UCSD-AML1 (cell line): ENCODE results near the gene QRFP.
"Not testable (repeated sequence)": the region's sequence is repeated elsewhere in the genome, so short reads cannot be mapped to it uniquely, and the experiment has no call there.

Experiments used
- DNase-seq: peaks from one replicate; lab custom pipeline; 2025; ENCODE audit not compliant: unreplicated experiment; lab: John Stamatoyannopoulos, UW

Gene QRFP

GRCh38 chr9:130920233-130920632 lies 23.6 kb upstream of the QRFP start:
- DNase-seq = no peak

DNA sequence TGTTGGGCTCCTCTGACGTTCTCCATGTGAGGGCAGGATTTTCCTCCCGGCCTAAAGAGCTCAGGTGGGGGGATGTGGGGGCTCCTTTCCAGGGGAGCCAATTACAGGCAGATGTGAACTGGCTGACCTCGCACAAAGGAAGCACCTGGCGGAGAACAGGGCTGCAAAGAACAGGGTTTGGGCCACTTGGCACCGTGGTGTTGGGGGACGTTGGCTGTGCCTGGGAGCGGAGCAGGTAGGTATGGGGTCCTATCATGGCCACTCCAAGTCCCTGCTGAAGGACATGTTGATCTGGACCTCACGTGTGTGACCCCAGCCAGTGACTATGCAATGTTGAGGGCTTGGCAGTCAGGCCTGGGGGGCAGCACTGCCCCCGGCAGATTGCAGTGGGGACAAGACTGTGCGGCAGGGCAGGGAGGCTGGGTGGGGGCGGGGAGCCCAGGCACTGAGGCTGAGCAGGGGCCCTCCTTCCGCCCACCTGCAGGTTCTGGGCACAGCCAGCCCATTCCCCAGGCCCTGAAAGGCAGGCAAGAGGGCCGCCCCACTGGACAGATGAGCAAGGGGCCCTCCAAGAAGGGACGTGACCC lies 23.0 kb upstream of the QRFP start:
- DNase-seq = no peak

DNA sequence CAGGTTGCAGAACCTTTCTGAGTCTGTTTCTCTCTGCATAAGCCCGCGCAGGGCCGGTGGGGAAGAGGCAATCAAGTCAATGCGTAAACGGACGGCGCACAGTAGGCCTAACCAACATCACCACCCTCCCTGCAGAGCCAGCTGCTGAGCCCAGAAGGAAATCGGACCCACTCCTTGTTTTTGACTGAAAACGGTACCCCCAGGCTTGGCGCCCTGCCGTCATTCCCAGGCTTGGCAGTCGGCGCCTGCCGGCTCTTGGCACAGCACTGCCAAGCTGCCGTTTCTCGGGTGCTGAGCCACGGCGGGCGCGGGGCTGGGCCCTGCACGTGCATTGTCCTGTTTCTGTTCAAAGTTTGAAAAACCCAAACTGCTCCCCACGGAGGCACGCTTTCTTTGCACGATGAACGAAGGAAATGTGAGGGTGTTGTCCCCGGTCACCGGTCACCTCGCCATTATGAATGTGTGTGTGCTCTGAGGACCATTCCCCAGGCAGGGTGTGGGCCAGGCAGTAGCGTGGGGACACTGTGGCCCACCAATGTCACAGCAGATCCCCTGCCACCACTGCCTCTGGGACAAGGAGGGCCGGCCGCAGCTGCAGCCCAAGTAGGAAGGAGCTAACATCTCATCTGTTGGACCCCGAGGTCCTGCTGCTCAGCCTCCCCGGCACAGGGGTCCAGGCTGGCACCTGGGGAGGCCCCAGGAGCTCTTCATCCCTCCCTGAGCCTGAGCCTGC lies 22.4 kb upstream of the QRFP start:
- no peak for DNase-seq

DNA sequence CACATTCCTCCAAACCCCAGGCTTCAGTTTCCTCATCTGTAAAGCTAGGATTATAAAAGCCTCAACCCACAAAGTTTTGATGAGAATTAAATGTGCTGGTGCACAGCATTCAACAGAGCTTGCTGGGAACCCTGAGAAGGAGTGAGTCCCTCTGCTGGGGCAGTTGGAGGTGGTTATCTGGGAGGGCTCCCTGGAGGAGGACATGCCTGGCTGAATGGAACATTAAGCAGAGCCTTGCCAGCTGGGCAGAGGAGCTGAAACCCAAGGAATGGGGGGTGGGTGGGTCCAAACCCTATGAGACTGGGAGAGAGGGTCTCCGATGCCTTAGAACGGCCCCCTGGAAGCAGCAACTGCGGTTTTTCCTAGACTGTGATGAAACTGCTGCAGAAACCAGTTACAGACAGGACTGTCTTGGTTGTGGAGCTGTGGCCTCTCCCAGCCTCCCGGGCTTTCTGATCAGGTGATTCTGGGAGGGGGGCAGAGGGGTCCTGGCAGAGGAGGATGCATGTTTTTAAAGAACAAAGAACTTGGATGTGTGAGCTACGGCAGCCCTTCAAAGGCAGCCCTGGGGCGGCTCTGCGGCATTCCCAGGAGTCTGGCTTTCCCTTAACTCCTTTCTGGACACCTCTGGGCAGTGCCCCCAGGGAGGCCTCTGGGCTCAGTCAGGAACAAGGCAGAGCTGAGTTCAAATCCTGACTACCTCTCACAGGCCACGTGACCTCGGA lies 21.7 kb upstream of the QRFP start:
- no peak for DNase-seq

DNA sequence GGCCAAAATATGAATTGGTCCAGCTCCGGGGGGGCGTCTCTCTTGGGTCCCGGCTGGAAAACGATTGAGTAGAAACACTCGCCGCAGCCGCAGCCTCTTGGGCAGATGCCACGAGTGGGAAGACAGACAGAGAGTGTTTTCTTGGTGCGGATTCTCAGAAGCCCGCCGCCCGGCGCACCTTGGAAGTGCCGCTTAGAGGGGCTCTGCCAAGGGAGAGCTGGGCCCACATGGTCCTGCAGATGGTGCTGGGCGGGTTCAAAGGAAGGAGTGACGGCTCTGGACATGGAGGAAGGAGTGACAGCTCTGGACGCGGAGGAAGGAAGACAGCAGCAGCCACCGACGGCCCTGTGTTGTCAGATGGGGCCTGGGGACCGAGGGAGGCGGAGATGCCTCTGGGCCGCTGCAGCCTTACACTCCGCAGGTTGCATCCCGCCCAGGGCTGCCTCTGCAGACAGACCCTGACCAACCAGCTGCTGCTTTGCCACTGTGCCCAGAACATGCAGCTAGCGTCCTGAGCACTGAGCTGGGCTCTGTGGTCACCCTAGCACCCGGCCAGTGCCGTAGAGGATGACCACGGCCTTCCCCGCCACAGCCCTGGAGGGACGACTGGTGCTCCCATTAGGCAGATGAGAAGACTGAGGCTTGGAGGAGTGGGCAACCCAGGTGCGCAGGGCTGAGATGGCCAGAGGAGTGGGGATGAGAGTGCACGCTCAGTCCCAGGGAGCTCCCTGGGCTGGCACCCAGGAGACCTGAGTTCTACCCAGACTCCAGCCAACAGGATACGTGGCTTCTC lies 20.8 kb upstream of the QRFP start:
- no peak for DNase-seq

DNA sequence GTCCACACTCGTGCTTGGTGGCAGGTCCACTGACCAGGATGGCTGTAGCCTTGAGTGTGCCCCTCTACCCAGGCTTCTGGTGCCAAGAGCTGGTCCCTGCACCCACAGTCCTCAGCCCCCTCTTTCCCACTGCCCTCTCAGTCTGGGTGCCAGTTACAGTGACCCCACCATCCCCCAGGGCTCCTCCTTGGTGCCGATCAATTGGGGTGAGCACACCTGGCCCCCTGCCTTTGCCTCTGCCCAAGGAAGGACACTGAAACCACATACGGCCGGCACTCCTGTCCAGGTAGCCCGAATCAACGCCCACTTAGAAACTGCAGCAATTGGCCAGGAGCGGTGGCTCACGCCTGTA lies 18.5 kb upstream of the QRFP start:
- DNase-seq = no peak

DNA sequence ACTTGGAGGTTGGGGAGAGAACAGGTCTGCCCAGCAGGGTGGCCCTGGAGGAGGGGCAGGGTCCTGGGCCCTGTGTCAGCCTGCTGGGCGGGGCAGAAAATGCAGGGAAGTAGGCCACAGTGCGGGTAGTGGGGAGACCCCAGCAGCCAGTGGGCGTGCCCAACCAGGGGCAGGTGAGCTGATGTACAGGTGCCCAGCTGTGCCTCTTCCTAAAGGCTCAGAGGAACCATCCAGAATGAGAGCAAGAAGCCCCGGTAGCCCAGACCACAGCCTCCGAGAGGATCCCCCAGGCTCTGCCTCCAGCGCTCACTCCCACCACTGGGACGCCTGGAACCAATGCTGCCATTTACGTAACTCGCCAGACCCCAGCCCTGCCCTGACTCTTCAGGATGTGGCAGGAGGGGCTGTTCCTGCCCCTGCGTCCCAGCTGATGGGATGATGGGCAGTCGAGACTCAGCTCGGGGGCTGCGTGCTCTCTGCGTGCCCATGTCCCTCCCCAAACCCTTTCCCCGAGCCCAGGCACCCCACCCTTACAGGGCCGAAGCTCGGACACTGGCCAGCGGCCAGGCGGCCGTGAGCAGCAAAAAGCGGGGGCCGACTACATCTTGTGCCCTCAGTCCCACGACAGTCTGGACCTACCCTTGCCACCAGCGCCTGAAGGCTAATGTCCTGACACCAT lies 17.9 kb upstream of the QRFP start:
- DNase-seq = no peak

GRCh38 chr9:130913599-130914416 lies 17.2 kb upstream of the QRFP start:
- DNase-seq = no peak

- DNase-seq = no peak
Observed at GRCh38 chr9:130912932-130913598, 16.5 kb upstream of the QRFP start.

GRCh38 chr9:130911254-130912049 lies 14.8 kb upstream of the QRFP start:
- DNase-seq = no peak

DNA sequence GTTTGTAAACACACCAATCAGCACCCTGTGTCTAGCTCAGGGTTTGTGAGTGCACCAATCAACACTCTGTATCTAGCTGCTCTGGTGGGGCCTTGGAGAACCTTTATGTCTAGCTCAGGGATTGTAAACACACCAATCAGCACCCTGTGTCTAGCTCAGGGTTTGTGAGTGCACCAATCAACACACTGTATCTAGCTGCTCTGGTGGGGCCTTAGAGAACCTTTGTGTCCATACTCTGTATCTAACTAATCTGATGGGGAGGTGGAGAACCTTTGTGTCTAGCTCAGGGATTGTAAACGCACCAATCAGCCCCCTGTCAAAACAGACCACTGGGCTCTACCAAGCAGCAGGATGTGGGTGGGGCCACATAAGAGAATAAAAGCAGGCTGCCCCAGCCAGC lies 14.1 kb upstream of the QRFP start:
- DNase-seq = not testable (repeated sequence)

DNA sequence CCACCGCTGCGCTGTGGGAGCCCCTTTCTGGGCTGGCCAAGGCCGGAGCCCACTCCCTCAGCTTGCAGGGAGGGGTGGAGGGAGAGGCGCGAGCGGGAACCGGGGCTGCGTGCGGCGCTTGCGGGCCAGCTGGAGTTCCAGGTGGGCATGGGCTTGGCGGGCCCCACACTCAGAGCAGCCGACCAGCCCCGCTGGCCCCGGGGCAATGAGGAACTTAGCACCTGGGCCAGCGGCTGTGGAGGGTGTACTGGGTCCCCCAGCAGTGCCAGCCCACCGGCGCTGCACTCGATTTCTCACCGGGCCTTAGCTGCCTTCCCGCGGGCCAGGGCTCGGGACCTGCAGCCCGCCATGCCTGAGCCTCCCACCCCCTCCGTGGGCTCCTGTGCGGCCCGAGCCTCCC lies 13.4 kb upstream of the QRFP start:
- DNase-seq = not testable (repeated sequence)

GRCh38 chr9:130908878-130909355 lies 12.3 kb upstream of the QRFP start:
- no peak for DNase-seq

GRCh38 chr9:130908146-130908877 lies 11.7 kb upstream of the QRFP start:
- no peak for DNase-seq

GRCh38 chr9:130906735-130907416 lies 10.3 kb upstream of the QRFP start:
- no peak for DNase-seq

- DNase-seq = no peak
Observed at GRCh38 chr9:130905902-130906734, 9.5 kb upstream of the QRFP start.
